D721Med (cell line): ENCODE measurements around the gene TBC1D22A.

Experiments used
- DNase-seq: peaks from one replicate; pipeline ENCODE4 v3.0.0; 2011; ENCODE audit warnings: low spot score; ENCODE audit not compliant: insufficient read length
- FAIRE-seq: peaks from 2 replicates; lab custom pipeline; 2011; peaks lifted over from hg19 to GRCh38; lab: Jason Lieb, UNC
- CTCF ChIP-seq: IDR thresholded peaks from 2 replicates; pipeline ENCODE4 v1.5.1; 2012; ENCODE audit warnings: mild to moderate bottlenecking, control low read depth; ENCODE audit not compliant: insufficient read depth; ENCODE audit errors: missing control alignments

TBC1D22A gene

DNA sequence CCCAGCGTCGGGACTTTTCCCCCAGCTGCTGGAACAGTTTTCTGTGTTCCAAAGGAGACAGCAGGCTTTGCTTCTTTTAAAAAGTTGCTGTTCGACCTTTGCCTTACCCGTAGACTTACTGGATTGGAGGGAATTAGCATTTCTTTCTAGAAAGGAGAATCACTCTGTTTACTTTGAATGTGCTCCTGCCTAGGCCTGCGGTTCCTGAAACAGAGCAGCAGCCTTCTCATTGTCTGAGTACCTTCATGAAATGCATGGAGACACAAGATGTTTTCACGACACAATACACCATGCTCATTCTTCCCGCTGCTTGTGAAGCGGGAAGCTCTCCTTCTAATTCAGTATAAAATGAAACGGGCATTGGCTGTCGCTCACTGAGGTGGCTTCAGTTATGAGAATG lies 196.2 kb downstream of the TBC1D22A start:
- DNase-seq (no peak), FAIRE-seq (no peak)
- no peak for TF ChIP-seq CTCF

DNA sequence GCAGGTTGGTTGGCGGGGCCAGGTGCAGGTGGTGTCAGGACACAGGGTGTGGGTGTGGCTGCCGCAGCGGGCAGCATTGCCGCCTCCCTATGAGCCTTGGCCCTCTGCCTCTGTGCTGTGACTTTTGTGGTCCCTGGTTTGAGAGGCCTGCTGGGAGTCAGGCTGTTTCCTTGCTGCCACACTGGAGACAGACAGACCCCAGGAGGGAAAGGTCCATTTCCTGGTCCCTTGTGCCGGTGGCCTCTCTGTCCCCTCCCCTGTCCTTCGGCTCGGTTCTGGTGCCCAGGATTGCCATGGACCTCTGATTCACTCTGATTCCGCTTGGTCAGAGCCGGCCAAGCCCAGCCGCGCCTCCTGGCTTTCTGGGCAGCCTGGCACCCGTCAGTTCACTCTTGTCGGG lies 196.9 kb downstream of the TBC1D22A start:
- TF ChIP-seq CTCF, result no peak
- DNase-seq (no peak), FAIRE-seq (no peak)

DNA sequence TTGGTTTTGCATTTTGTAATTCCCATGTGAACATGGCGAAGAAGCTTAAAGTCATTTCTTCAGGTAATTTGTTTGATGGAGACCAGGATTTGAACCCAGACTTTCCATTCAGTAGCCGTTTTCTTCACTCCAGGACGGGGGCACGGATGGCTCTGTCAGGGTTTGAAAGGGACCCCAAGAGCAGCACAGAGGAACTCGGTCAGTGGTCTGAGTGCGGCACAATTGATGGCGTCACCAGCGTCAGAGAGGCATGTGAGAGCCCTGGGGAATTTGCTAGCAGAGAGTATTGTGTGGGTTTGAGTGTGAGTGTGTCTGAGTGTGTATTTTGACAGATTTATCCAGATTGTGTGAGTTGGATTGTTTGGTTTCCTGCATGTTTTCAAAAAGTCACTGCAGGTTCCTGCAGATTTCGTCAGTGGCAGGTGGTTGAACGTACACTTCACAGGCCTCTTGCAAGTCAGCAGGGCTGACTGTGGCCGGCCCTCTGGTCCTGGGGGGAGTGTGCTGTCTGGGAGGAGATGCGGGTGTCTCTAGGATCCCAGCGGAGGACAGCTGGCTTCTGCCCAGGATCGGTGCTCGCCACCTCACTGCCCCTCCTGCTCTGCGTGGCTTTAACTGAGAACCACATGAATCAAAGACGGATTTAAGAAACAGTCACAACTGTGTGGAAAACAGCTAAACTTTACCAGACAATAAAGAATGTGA lies 199.3 kb downstream of the TBC1D22A start:
- DNase-seq (no peak), FAIRE-seq (no peak)
- no peak for TF ChIP-seq CTCF

DNA sequence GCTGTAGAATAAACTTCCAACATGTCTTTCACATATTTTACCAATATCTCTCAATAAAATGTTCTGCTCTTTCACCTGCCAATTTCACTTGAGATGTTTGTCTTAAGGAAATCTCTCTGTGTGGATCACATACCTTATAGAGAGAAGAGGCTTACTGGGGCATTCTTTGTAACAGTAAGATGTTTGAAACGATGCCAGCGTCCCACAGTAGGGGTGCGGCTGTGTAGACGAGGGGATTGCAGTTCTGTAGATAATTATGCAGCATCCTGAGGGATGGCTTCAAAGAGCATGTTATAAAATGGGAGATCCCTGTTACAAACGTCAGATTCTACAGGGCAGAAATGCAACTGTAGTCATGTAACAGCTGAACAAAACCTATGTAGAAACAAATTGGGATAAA lies 200.0 kb downstream of the TBC1D22A start:
- DNase-seq (no peak), FAIRE-seq (no peak)
- TF ChIP-seq CTCF, result no peak

DNA sequence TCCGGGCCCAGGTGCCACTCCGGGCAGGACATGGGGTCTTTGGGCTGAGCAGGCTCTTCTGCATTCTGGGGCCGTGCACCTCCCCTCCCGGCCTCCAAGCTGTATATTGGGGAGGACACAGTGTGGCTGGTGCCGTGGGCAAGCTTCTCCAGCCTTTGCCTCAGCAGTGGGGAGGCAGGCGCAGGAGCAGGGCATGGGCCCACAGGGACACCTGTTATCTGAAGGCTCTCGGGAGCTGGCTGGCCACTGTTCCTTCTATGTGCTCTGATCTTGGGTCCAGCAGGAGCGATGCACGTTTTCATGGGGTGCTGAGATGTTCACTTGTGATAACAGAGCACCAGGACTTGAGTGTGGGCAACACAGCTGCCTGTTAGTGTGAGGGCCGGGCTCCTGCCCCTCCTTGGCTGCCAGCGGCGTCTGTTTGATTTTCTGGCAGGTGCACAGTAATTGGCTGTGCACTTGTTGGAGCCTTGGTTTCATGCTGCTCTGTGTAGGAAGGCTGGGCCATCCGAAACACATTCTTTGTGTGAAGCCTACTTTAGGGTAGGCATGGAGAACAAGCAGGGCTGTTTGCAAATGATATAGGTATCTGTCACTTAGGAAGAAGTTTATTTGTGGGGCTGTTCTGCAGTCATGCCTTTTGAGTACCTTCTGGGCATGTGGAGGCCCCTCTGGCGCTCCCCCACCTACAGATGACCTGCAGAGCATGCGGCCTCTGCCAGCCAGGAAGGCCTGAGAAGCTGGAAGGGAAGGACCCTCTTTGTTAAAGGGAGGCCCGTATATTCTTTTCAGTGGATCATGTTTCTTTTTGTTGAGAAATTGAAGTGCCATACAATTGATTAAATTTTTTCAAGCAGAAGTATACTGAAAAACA lies 201.5 kb downstream of the TBC1D22A start:
- no peak for FAIRE-seq
- no peak for TF ChIP-seq CTCF
- DNase-seq, result no peak

DNA sequence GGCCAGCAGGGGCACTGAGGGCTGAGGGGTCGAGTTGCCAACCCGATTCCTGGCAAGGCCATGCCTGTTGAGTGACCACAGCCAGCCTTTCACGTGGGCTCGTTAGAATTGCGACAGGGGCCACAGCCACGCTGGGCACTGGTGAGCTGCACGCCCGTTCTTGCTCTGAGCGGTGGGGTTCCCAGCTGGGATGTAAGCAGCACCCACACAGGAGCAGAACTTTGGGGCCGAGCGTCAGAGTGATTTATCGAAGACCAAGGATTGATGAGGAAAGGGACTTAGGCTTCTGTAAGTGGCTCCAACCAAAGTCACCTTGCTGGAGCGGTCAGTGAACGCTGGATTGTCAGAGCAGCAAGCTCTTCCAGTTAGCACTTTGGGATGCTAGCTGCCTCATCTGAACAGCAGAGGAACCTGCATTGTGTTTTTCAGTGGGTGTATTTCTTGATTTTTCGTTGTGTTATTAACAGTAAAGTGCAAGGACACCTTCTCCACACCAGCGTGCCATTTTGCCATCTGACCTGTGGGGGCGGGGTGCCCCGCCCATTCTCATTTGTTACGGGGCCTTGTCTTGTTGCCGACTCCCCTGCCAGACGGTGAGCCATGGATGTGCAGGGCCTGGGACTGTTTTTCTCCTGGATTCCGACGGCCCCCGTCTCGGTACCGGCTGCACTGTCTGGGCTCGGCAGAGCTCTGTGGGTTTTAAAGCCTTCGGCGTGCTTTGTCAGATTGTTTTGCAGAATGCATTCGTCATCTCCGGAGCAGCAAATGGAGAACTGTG lies 202.5 kb downstream of the TBC1D22A start:
- TF ChIP-seq CTCF, result no peak
- DNase-seq (no peak), FAIRE-seq (no peak)
